ENCODE data around the gene TMPRSS6.

The TMPRSS6 gene

GRCh38 chr22:37153901-37154300 is 44.4 kb upstream of the TMPRSS6 start:
- no peak for TF ChIP-seq CTCF (IDR thresholded peaks at IDR 0.05; ENCODE audit: insufficient read depth, missing control alignments)
- DNase-seq (ENCODE audit: insufficient read length, low spot score) (no peak), FAIRE-seq (no peak)

- TF ChIP-seq CTCF (IDR thresholded peaks at IDR 0.05; ENCODE audit: insufficient read depth, missing control alignments) = no peak
- FAIRE-seq (no peak), DNase-seq (ENCODE audit: insufficient read length, low spot score) (no peak)
These were observed 41.9 kb upstream of the TMPRSS6 start for GRCh38 chr22:37151401-37151800.

GRCh38 chr22:37150701-37151100 is 41.2 kb upstream of the TMPRSS6 start:
- FAIRE-seq (no peak), DNase-seq (ENCODE audit: insufficient read length, low spot score) (no peak)
- no peak for TF ChIP-seq CTCF (IDR thresholded peaks at IDR 0.05; ENCODE audit: insufficient read depth, missing control alignments)

GRCh38 chr22:37148742-37149665 is 39.5 kb upstream of the TMPRSS6 start:
- no peak for TF ChIP-seq CTCF (IDR thresholded peaks at IDR 0.05; ENCODE audit: insufficient read depth, missing control alignments)
- DNase-seq (ENCODE audit: insufficient read length, low spot score) (no peak), FAIRE-seq (no peak)

- DNase-seq (ENCODE audit: insufficient read length, low spot score) (no peak), FAIRE-seq (no peak)
- no peak for TF ChIP-seq CTCF (IDR thresholded peaks at IDR 0.05; ENCODE audit: insufficient read depth, missing control alignments)
These were observed 38.6 kb upstream of the TMPRSS6 start for GRCh38 chr22:37148031-37148651.

GRCh38 chr22:37147186-37147990 is 37.9 kb upstream of the TMPRSS6 start:
- no peak for TF ChIP-seq CTCF (IDR thresholded peaks at IDR 0.05; ENCODE audit: insufficient read depth, missing control alignments)
- DNase-seq (ENCODE audit: insufficient read length, low spot score) (no peak), FAIRE-seq (no peak)
